Kidney (tissue), 14 donors: ENCODE results near the gene SMAD9. TPM values are rescaled to one million over a fixed set of nuclear protein-coding genes. Genes with fewer than 3 reads are reported as not detected.

Source experiments
- DNase-seq, 5 donors: peaks; one replicate each; pipeline ENCODE4 v3.0.0-alpha.2; 2013 to 2020
- FAIRE-seq: peaks from 2 replicates; lab custom pipeline; 2012; peaks lifted over from hg19 to GRCh38; lab: Jason Lieb, UNC
- H3K27ac ChIP-seq, 2 donors: one replicate each; pipeline ENCODE4 v1.7.0; 2013; ENCODE audit warnings: low read depth in 2 of 2, low read length in 2 of 2, inconsistent platforms in 1 of 2
- H3K27me3 ChIP-seq: one replicate; pipeline ENCODE4 v1.7.1; 2013; ENCODE audit warnings: low read length, inconsistent platforms; ENCODE audit not compliant: control insufficient read depth, insufficient read depth
- H3K36me3 ChIP-seq, 3 donors: one replicate each; pipeline versions ENCODE4 v1.7.0 to v1.7.1; 2013; ENCODE audit warnings: low read length in 3 of 3, control low read depth in 1 of 3, inconsistent platforms in 1 of 3; ENCODE audit not compliant: insufficient read depth in 3 of 3, control insufficient read depth in 2 of 3
- H3K4me1 ChIP-seq, 3 donors: one replicate each; pipeline versions ENCODE4 v1.7.0 to v1.7.1; 2013; ENCODE audit warnings: low read length in 3 of 3, inconsistent platforms in 1 of 3, low read depth in 1 of 3; ENCODE audit not compliant: control insufficient read depth in 2 of 3, insufficient read depth in 2 of 3
- H3K4me3 ChIP-seq, 3 donors: one replicate each; pipeline versions ENCODE4 v1.7.0 to v1.8.1; 2013; ENCODE audit warnings: low read length in 3 of 3, control low read depth in 1 of 3, inconsistent platforms in 1 of 3
- H3K9ac ChIP-seq, 3 donors: one replicate each; pipeline versions ENCODE4 v1.7.0 to v1.7.1; 2013; ENCODE audit warnings: low read length in 3 of 3, control low read depth in 1 of 3, inconsistent platforms in 1 of 3
- H3K9me3 ChIP-seq, 3 donors: one replicate each; pipeline versions ENCODE4 v1.7.0 to v1.7.1; 2013; ENCODE audit warnings: low read length in 3 of 3, control low read depth in 1 of 3, inconsistent platforms in 1 of 3; ENCODE audit not compliant: control insufficient read depth in 2 of 3, insufficient read depth in 1 of 3
- CTCF ChIP-seq: IDR thresholded peaks from 3 replicates; pipeline ENCODE4 v1.5.1; 2012; ENCODE audit warnings: mild to moderate bottlenecking, moderate library complexity, borderline replicate concordance; ENCODE audit not compliant: insufficient read depth; ENCODE audit errors: extremely low read depth
- intact Hi-C: fragments of 100-400 bp; cut with DNase I; formaldehyde crosslinking; loops from one replicate; pipeline ENCODE4 v1.11.1; 2022
- polyA plus RNA-seq: library from polyadenylated mRNA; stranded (reverse); fragments of 350-450 nt; fragmentation: Illumina TruSeq; extraction: RNeasy Lipid Tissue Mini Kit (QIAGEN cat#74804); gene quantifications from one replicate; pipeline ENCODE4 v1.2.3, GENCODE V29; 2014; ENCODE audit warnings: low read depth, low replicate concordance; ENCODE audit not compliant: insufficient read depth
- total RNA-seq: library from RNA; stranded (reverse); fragmentation: NEBNext Ultra II Directional; extraction: Animal tissue kit (Norgen Biotek cat#: 25700); gene quantifications from one replicate; pipeline ENCODE4 v1.2.1, GENCODE V29; 2021
- donor health status: control.
- donor health status: control.
- donor health status: control.
- donor health status: control.
- donor health status: control.
- donor health status: DM: yes; HTN: yes; CAD: no.
- donor health status: Normal renal cell carcinoma (clear cell type).

The SMAD9 gene
- total and polyA plus RNA-seq, 2 donors from 2014 or later: 3.5 to 13.1 TPM

GRCh38 chr13:36829753-36830152 lies 90.3 kb downstream of the SMAD9 start:
- H3K9ac ChIP-seq: no peak overlapping the region
- FAIRE-seq (no peak), DNase-seq (no peak)
- H3K4me1 ChIP-seq: no peaks in the 10 kb centered on the region
- no peak overlapping the region for H3K27ac ChIP-seq
- no peaks in the 10 kb centered on the region for H3K27me3 ChIP-seq
- H3K4me3 ChIP-seq: no peak overlapping the region
- intact Hi-C loops: no loop called here
- no peaks in the 10 kb centered on the region for H3K9me3 ChIP-seq
- peaks cover 2 to 5% (median 4%) of the 10 kb centered on the region in 3 donors for H3K36me3 ChIP-seq
- no peak for TF ChIP-seq CTCF

GRCh38 chr13:36822785-36823184 lies 97.3 kb downstream of the SMAD9 start:
- DNase-seq (no peak), FAIRE-seq (no peak)
- no peaks in the 10 kb centered on the region for H3K9me3 ChIP-seq
- peaks cover 0 to 16% (median 0%) of the 10 kb centered on the region in 3 donors for H3K4me1 ChIP-seq
- no peak overlapping the region for H3K9ac ChIP-seq
- H3K27me3 ChIP-seq: no peaks in the 10 kb centered on the region
- intact Hi-C loops: no loop called here
- no peak overlapping the region for H3K27ac ChIP-seq
- no peaks in the 10 kb centered on the region for H3K36me3 ChIP-seq
- TF ChIP-seq CTCF: no peak
- no peak overlapping the region for H3K4me3 ChIP-seq

GRCh38 chr13:36820222-36820621 lies 99.8 kb downstream of the SMAD9 start:
- Histone ChIP-seq H3K36me3 (no peaks in the 10 kb centered on the region), H3K4me3 (peak overlapping the region; percentile 60 to 96 (median 96)), H3K27ac (no peak overlapping the region), H3K9me3 (no peaks in the 10 kb centered on the region), H3K4me1 (peaks cover 0 to 16% (median 0%) of the 10 kb centered on the region in 3 donors), H3K27me3 (no peaks in the 10 kb centered on the region), H3K9ac (peak overlapping the region; percentile 51 to 67 (median 60))
- TF ChIP-seq CTCF: no peak
- no peak for DNase-seq
- no peak for FAIRE-seq
- intact Hi-C loops: no loop called here

GRCh38 chr13:36819739-36820090 lies 100.3 kb downstream of the SMAD9 start:
- no peak for TF ChIP-seq CTCF
- peak overlapping the region; percentile 51 to 67 (median 60) for H3K9ac ChIP-seq
- peak in 2 of 5 donors; percentile 54 to 60 for DNase-seq
- no peaks in the 10 kb centered on the region for H3K9me3 ChIP-seq
- H3K4me1 ChIP-seq: peaks cover 0 to 16% (median 0%) of the 10 kb centered on the region in 3 donors
- FAIRE-seq: no peak
- no peak overlapping the region for H3K27ac ChIP-seq
- H3K4me3 ChIP-seq: peak overlapping the region; percentile 60 to 96 (median 96)
- intact Hi-C loops: no loop called here
- no peaks in the 10 kb centered on the region for H3K27me3 ChIP-seq
- no peaks in the 10 kb centered on the region for H3K36me3 ChIP-seq
